GM18508 (cell line): Measurements from ENCODE around the gene PAPOLA.

ENCODE experiments used
- ATAC-seq: cut with Tn5 transposase; IDR thresholded peaks from one replicate; pipeline ENCODE4 v1.9.1; 2021; ENCODE audit warnings: moderate number of reproducible peaks; ENCODE audit not compliant: insufficient read depth, unreplicated experiment

Gene PAPOLA

DNA sequence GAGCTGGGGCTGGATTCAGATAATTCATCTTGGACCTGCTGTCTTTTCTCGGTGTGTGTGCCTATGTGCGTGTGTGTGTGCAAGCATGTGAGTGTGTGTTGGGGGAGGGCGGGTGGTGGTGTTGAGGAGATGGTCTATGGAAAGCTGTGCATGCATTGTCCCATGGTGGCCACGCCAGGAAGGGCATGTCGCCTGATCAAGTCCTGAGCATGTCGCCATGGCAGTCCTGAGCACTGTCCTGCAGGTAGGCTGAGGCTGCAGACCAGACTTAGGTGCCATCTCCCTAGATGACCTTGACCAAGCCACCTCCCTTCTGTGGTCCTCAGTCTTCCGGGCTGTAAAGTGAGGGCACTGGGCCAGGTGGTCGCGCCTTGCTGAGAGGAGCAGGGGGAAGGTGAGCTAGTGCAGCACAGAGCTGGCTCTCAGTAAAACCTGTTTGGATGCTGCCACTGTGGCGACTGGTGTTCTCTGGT, 81.4 kb downstream of the PAPOLA start:
- ATAC-seq: no peak

GRCh38 chr14:96584199-96584906, 82.2 kb downstream of the PAPOLA start:
- no peak for ATAC-seq

- ATAC-seq: no peak
Measured at GRCh38 chr14:96584907-96585671, 82.9 kb downstream of the PAPOLA start.

DNA sequence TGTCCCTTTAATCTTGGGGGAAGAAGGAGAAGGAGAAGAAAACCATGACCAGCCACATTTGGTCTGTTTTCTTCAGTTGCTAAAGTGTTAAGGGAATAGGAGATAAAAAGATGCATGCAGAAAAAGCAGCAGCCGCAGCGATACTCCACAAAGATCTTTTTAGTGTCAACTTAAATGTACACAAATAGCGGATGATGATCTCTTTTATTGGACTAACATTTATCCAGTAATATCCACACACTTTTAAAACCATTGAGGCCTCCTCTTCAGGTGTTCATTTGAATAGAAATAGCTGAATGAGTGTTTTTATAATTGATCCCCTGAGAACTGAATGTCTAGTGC, 83.5 kb downstream of the PAPOLA start:
- no peak for ATAC-seq

GRCh38 chr14:96586056-96586455, 83.9 kb downstream of the PAPOLA start:
- ATAC-seq: no peak

- no peak for ATAC-seq
Measured at GRCh38 chr14:96586921-96587822, 85.0 kb downstream of the PAPOLA start.

DNA sequence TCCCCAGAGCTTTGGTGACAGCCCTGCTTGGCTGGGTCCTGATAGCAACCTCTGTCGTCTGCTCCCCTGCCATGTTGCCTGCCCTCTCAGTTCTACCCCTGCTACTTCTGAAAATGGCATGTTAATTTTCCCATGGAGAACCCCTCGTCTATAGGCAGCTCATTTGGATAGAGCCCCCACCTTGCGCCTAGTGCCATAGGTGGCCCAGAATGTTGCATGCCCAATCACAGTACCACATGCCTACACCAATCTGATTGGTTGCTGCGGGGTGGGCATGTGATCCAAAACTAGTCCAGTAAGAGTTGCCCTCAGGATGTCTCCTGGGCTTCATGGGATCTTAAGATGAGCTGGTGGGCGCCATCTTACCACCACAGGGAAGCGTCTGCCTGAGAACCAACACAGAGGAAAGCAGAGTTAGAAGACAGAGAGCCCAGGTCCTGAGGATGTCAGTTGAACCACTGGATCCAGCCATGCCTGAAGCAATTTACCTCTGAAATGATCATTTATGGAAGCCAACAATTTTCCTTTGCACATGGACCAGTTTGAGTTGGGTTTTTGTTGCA, 85.7 kb downstream of the PAPOLA start:
- ATAC-seq: no peak

GRCh38 chr14:96588410-96589257, 86.5 kb downstream of the PAPOLA start:
- no peak for ATAC-seq

DNA sequence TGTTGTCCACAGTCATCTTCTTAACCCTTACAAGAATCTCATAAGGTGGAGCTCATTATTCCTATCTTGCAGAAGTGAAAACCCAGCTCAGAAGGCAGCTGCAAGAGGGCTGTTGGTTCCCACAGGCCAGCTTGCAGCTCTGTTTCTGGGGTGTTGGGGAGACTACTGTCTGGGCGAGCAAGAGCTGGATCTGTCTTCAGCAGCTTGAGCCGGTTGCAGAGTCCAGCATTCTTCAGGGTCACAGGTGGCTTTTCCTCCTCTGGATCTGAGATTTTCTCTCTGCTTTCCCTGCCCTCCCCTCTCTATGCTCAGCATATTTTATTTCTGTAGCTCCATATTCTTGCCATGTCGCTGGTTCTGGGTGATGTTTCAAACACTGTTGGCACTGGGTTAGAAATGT, 87.4 kb downstream of the PAPOLA start:
- ATAC-seq: no peak

DNA sequence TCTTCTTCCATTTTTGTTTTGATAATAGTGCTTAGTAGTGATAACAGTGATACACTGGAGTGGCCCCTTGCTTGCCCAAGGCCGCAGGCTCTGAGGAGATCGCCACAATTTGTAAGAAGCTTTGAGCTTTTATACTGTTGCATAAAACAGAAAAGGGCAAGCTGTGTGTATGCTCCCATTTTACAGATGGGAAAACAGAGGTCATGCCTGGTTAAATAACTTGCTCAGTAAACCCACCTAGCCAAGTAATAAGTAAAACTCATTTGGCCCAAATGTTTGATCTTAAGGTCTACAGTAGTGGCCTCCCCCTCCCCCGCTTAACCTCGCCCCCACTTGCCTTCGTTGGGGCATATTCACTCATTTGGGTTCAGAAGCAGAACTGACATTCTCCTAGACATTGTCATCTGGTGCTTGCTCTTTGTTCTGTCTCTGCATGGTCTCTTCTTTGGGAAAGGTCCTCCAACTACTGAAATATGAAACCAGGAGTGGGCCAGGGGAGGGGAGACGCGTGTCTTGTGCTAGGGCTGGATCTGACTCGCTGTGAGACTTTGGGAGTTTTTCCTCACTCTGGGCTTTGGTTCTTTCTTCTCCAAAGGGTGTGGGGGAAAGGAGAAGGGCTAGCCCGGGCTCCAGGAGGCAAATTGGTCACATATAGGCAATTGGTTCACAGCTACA, 88.1 kb downstream of the PAPOLA start:
- ATAC-seq: no peak

DNA sequence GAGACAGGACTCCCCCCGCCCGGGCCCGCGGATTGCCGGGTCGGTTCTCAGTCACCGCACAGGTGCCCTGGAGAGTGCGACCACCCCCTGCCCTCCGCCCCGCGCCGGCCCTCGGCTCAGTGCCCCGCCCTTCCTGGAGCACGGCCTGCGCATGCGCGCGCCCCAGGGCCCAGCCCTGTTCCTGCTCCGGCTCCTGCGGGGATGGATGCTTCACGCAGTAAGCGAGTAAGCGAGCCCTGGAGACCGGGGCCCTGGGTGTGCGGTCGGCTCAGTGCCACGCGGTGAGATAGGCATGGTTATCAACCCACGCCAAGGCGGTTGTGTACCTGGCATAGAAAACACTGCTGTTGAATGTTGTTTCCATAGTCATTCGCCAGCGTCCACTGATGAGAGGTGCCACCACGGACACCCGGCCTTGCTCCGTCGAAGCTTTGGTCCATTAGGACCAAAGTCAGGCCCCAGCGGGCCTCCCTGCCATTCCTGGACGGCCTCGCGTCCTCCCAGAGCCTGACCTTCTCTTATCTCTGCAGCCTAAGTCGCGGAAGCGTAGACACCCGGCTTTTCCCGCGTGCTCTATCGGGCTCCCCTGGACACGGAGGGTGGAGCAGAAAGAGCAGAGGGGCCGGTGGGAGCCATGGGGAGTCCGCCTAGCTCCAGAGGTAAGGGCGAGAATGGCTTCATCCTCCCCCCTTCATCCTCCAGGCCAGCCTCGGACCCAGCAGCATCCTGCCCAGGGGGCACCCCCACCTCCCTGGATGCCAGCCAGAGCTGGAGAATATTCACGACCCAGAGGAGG, 90.6 kb downstream of the PAPOLA start:
- no peak for ATAC-seq

DNA sequence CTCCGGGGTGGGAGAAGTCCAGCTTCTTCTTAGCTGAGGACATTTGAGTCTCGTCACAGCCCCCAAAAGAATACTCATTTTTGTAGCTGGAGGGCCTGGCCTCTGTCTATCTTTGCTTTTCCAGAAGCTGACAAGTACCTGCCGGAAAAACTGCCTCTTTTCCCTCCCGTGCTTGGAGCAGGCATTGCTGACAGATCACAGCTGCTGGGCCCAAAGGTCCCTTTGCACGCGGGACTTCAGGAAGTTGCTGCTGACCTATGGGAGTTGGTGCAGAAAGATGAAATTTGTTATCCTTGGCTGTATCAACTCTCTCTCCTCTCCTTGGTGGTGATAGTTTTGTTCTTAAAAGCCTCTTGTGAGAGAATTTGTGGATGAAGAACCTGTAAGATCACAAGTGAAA, 92.8 kb downstream of the PAPOLA start:
- ATAC-seq: no peak

GRCh38 chr14:96597680-96598079, 95.5 kb downstream of the PAPOLA start:
- ATAC-seq: no peak

DNA sequence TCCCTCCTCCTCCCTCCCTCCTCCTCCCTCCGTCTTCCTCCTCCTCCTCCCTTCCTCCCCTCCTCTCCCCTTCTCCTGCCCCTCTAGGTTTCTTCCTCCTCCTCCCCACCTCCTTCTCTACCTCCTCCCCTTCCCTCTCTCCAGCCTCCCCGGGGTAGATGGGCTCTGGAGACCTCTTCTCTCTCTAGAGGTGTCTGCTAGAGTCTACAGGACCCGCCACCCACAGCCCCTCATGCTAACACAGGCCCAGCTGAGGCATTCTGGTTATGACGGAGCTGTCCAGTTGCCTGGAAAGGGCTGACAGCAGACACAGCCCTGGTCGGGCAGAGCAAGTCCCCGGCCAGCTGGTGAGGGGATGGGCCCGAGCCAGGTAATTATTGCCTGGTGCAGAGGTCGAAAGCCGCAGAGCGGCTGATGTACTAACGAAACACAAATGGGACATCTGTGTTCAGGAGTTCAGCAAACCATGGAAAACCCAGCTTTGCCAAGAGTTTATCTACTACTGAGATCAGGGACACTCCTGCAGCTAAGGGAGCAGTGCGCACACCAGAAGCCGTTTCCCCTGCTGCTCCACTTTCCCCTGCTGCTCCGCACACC, 96.2 kb downstream of the PAPOLA start:
- no peak for ATAC-seq

- ATAC-seq: no peak
Measured at GRCh38 chr14:96599076-96599475, 96.9 kb downstream of the PAPOLA start.

DNA sequence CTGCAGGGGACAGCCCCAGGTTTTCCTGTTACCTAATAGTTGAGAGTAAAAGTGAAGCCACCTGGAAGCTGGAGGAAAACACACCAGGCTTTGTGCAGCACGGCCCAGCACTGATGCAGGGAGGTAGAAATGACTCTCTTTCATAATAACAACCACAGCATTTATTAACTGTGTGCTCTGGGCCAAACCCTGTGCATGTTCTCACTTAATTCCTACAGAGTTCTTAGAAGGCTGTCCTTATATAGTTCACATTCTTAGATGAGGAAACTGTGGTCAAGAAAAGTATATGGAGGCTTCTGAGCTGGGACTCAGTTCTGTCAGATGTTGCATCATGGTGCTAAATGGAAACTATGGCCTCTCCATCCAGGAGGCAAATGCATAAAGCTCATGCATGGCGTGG, 100.0 kb downstream of the PAPOLA start:
- ATAC-seq: no peak

DNA sequence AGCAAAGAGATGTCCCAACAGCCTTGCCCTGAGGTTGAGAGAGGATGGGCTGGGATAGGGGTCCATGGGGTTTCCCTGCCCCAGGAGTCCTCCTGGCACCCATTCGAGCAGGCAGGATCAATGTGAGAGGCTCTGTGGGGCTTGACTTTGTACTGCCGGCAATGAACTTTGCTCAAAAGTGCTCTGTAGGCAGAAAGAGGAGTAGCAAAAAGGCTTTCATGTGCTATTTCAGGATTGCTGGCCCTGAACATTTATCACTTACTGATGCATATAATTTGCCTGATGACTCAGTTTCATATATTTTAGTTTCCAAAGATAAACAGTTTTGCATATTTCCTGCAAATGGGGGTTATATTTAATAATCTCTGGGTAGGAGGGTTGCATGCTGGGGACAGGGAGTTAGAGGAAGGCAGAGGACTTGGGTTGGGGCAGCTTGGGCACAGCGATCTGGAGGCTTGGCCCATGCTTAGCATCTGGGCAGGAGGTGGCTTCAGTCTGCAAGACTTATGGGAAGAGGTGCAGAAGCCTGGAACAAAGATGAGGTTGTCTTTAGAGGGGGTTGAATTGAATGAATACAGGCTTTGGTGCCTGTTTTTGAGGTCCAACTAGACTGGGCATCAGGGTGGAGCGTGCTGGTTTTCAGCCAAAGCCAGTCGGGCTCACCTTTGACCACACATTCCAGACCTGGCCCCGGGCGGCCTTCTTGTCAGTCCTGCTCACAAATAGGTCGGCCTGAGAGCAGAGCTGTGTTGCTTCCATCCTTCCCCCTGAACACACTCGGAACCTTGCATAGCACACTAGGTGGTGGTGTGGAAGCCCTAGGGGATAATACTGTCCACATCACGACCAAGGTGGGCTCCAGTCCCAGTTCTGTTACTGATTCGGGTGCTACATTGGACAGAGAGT, 101.4 kb downstream of the PAPOLA start:
- no peak for ATAC-seq
